ENCODE data around the gene ZNF346.
A peak's percentile ranks its signal among the peaks of the same experiment; 100 is the strongest.
"Not testable (repeated sequence)": the region's sequence is repeated elsewhere in the genome, so short reads cannot be mapped to it uniquely, and the experiment has no call there.

Gene ZNF346, protein sequence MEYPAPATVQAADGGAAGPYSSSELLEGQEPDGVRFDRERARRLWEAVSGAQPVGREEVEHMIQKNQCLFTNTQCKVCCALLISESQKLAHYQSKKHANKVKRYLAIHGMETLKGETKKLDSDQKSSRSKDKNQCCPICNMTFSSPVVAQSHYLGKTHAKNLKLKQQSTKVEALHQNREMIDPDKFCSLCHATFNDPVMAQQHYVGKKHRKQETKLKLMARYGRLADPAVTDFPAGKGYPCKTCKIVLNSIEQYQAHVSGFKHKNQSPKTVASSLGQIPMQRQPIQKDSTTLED

DNA sequence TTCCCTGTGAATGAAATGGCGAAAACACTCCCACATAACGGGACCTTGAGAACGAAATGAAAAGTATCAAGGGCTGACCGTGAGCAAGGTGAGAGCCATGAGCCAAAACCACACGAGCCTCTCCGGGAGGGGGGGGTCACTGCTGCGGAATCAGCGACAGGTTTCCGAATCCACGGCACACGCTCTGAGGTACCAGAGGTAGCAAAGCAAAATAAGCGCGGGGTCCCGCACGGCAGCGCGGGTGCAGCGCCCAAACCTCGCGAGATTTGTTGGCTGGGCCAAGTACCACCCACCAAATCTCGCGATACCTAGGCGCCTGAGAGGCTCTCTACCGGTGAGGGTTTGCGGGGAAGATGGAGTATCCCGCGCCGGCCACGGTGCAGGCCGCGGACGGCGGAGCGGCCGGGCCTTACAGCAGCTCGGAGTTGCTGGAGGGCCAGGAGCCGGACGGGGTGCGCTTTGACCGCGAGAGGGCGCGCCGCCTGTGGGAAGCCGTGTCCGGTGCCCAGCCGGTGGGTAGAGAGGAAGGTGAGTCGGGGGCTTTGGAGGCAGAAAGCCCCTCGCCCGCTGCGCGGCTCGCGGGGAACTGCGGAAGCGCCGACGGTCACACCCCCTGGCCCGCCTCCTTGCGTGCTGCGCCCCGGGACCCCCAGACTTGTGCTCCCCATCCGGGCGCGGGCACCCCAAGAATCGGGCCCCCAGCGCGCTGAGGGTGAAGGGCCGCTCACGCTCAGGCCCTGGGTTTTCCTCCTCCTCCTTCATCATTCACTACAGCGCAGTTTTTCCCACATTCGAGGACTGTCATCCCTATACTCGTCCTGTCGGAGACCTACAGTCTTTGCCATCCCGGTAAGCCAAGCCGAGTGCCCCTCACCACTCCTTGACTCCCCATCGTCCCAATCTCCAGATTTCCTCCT is at the start of gene ZNF346:
ZNF346 (plus strand) TSS at position 311 of the 917 bp plus-strand sequence; CDS start at position 354, 43 bp downstream.
- DNase-seq (ENCODE audit: low read depth): peak; percentile 85

DNA sequence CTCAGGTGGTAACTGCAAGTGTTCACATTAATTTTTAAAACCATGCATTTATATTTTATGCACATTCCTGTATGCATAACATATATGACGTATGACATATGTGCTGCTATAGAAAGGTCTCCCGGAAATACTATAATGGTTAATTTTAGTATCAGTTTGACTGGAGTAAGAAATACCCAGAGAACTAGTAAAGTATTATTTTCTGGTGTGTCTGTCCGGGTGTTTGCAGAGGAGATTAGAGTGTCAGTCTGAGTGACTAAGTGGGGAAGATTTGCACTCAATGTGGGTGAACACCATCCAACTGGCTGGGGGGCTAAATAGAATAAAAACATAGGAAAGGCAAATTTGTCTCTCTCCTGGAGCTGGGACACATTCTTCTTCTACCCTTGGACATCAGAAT is 42.8 kb upstream of the ZNF346 start:
- DNase-seq (ENCODE audit: low read depth): no peak

DNA sequence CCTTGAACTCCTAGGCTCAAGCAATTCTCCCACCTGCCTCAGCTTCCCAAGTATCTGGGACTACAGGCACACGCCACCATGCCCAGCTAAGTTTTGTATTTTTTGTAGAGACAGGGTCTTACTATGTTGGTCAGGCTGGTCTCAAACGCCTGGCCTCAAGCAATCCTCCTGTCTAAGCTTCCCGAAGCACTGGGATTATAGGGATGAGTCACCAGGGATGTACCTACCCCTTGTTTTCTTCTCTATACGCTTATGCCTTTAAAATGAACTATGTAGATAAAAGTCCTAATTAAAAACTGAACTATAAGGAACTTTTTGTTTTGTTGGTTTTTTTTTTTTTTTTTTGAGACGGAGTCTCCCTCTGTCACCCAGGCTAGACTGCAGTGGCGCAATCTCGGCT is 41.7 kb upstream of the ZNF346 start:
- DNase-seq (ENCODE audit: low read depth): no peak

DNA sequence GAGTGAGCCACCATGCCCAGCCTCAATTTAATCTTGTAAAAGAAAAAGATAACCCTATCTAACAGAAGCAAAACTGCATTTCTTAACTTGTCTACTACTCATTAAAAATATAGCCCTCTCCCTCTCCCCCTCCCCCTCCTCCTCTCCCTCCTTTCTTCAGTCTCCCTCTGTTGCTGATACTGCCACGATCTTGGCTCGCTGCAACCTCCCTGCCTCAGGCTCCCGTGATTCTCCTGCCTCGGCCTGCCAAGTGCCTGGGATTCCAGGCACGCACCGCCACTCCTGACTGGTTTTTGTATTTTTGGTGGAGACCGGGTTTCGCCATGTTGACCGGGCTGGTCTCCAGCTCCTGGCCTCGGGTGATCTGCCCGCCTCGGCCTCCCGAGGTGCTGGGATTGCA is 39.4 kb upstream of the ZNF346 start:
- DNase-seq (ENCODE audit: low read depth): not testable (repeated sequence)

DNA sequence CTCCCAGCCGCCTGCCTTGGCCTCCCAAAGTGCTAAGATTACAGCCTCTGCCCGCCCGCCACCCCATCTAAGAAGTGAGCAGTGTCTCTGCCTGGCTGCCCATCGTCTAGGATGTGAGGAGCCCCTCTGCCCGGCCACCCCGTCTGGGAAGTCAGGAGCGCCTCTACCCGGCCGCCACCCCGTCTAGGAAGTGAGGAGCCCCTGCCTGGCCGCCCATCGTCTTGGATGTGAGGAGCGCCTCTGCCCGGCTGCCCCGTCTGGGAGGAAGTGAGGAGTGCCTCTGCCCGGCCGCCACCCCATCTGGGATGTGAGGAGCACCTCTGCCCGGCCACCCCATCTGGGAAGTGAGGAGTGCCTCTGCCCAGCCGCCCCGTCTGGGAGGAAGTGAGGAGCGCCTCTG is 38.9 kb upstream of the ZNF346 start:
- DNase-seq (ENCODE audit: low read depth): not testable (repeated sequence)

DNA sequence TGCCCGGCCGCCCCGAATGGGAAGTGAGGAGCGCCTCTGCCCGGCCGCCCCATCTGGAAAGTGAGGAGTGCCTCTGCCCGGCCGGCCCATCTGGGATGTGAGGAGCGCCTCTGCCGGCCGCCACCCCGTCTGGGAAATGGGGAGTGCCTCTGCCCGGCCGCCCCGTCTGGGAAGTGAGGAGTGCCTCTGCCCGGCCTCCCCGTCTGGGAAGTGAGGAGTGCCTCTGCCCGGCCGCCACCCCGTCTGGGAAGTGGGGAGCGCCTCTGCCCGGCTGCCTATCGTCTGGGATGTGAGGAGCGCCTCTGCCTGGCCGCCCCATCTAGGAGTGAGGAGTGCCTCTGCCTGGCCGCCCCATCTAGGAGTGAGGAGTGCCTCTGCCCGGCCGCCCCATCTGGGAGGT is 38.3 kb upstream of the ZNF346 start:
- not testable (repeated sequence) for DNase-seq (ENCODE audit: low read depth)

DNA sequence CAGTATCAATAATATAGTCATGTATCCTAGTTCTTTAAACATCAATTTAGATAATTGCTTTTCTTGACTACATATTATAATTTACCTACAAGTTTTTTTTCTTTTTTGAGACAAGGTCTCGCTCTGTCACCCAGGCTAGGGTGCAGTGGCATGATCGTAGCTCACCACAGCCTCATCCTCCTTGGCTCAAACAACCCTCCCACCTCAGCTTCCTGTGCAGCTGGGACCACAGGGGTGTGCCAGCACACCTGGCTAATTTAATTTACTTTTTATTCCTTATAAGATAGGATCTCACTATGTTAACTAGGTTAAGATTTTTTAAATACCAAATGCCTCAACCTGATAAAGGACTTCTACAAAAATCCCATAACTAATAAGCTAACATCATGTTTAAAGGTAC is 37.0 kb upstream of the ZNF346 start:
- DNase-seq (ENCODE audit: low read depth): no peak

DNA sequence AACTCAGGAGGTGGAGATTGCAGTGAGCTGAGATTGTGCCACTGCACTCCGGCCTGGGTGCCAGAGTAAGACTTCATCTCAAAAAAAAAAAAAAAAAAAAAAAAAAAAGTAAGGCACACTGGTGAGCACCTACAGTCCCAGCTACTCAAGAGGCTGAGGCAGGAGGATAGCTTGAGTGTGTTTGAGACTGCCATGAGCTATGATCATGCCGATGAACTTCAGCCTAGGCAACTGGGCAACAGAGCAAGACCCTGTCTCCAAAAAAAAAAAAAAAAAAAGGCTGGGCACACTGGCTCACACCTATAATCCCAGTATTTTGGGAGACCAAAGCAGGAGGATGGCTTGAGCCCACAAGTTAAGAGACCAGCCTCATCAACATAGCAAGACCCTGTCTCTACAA is 36.2 kb upstream of the ZNF346 start:
- no peak for DNase-seq (ENCODE audit: low read depth)

DNA sequence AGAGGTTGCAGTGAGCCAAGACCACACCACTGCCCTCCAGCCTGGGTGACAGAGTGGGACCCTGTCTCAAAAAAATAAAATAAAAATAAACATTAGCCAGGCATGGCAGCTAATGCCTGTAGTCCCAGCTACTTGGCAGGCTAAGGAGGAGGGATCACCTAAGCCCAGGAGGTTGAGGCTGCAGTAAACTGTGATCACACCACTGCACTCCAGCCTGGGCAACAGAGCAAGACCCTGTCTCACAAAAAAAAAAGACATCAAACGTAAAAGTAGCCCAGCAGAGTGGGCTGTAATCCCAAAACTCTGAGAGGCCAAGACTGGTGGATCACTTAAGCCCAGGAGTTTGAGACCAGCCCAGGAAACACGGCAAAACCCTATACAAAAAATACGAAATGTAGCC is 34.9 kb upstream of the ZNF346 start:
- no peak for DNase-seq (ENCODE audit: low read depth)

DNA sequence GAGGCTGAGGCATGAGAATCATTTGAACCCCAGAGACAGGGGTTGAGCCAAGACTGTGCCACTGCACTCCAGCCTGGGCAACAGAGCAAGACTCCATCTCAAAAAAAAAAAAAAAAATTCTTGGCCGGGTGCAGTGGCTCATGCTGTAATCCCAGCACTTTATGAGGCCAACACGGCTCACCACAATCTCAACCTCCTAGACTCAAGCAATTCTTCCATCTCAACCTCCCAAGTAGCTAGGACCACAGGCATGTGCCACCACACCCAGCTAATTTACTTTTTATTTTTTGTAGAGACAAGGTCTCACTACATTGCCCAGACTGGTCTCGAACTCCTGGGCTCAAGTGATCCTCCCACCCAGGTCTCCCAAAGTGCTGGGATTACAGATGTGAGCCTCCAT is 29.4 kb upstream of the ZNF346 start:
- not testable (repeated sequence) for DNase-seq (ENCODE audit: low read depth)

DNA sequence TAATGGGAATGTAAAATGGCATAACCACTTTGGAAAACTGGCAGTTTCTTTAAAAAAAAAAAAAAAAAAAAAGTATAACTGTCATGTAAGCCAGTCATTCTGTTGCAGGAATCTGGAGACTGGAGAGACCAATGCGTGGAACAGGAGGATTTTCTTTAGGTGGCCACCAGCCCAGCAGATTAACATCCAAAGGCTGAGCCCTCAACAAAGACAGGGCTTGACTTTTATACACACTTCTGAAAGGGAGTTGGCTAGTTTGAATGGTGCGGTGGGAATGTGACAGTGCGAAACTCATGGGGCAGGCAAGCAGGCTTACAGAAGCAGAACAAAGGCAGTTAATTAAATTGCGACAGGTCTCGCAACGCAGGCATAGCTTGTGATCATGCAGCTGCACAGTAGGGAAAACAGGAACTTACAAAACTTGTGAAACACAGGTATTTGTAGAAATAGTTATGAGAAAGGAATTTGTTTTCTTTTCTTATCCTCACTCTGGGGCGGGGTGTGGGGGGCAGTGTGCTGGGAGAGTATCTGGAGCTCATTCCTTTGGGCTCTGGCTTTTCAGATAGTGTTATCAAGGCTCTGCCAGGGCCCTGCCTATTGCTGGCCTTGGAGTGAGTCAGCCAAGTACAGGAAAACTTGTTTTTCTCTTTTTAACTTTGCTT is 27.9 kb upstream of the ZNF346 start:
- no peak for DNase-seq (ENCODE audit: low read depth)

DNA sequence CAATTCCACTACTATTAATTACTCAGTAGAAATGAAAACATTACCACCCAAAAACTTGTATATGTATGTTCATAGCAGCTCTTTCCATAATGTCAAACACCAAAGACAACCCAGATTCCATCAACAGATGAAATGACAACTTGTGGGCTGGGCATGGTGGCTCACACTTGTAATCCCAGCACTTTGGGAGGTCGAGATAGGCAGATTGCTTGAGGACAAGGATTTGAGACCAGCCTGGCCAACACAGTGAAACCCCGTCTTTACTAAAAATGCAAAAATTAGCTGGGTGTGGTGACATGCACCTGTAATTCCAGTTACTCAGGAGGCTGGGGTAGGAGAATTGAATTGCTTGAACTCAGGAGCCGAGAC is 27.4 kb upstream of the ZNF346 start:
- no peak for DNase-seq (ENCODE audit: low read depth)

DNA sequence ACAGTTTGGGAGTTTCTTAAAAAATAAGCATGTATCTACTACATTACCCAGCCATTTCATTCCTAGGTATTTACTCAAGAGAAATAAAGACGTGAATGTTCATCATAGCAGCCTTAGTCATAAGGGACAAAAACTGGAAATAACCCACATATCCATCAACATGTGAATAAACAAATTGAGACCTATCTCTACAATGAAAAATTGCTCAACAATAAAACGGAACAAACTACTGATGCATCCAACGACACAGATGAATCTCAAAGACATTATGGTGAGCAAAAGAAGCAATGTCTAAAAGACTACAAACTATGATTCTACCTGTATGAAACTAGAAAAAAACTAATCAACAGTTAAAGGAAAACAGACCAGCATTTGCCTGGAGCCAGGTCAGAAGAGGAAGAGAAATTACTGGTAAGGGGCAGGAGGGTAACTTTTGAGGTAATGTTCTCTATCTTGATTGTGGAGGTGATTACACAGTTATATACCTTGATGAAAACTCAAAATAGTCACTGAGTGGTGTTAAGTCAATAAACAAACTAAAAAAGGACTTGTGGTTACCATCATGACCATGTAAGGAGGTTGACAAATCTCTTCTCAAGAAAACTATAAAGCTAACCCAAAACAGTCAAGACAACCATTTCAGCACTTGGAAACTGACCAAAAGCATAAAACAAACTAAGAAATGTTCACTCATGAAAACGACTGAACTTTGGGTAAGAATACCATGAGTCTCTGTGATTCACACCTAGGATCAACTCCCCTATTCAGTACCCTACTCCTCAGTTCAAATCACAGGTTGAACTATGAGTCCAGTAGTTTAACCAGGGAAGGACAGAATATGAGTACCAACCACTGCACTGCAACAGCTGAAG is 26.4 kb upstream of the ZNF346 start:
- no peak for DNase-seq (ENCODE audit: low read depth)

DNA sequence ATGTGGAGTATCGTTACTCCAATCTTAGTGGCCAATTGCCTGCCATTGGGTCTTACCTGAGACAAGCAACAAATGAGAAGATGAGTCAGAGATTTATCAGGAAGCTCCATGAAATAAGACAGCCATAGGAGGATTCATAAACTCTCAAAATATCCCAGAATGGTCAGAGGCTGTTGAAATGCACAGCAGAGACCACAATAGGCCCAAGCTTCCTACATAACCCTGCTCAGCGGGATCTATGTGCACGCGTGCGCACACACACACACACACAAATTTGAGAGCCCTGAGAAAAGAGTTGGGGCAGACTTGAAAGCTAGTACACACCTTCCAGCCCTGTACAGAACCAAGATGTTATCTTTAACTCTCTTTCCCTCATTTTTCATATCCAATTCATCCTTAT is 25.7 kb upstream of the ZNF346 start:
- no peak for DNase-seq (ENCODE audit: low read depth)

DNA sequence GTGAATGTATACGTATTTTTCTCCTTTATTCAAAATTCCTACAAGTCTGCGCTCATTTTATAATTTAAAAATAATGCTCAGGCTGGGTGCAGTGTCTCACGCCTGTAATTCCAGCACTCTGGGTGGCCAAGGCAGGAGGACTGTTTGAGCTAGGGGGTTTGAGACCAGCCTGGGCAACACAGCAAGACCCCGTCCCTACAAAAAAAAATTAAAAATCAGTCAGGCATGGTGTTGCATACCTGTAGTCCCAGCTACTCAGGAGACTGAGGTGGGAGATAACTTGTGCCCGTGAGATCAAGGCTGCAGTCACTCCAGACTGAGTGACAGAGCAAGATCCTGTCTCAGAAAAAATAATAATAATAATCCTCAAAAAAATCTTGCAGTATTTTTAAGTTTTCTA is 23.7 kb upstream of the ZNF346 start:
- DNase-seq (ENCODE audit: low read depth): no peak

DNA sequence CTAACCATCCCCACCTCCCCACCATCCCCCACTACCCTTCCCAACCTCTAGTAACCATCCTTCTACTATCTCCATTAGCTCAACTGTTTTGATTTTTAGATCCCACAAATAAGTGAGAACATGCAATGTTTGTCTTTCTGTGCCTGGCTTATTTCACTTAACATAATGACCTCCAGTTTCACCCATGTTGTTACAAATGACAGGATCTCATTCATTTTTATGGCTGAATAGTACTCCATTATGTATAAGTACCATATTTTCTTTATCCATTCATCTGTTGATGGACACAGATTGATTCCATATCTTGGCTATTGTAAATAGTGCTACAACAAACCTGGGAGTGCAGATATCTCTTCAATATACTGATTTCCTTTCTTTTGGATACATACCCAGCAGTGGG is 23.0 kb upstream of the ZNF346 start:
- DNase-seq (ENCODE audit: low read depth): not testable (repeated sequence)

DNA sequence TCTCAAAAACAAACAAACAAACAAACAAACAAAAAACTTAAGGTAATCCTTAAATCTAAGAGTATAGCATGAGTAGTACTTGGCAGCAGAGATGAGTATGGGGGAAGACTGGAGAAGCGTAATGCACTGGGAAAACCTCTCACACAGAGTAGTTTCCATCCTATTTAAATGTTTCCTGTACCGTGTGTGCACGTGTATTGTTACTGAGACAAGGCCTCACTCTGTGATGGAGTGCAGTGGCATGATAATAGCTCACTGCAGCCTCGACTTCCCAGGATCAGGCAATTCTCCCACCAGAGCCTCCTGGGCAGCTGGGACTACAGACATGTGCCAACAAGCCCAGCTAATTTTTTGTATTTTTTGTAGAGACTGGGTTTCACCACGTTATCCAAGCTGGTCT is 18.8 kb upstream of the ZNF346 start:
- no peak for DNase-seq (ENCODE audit: low read depth)

DNA sequence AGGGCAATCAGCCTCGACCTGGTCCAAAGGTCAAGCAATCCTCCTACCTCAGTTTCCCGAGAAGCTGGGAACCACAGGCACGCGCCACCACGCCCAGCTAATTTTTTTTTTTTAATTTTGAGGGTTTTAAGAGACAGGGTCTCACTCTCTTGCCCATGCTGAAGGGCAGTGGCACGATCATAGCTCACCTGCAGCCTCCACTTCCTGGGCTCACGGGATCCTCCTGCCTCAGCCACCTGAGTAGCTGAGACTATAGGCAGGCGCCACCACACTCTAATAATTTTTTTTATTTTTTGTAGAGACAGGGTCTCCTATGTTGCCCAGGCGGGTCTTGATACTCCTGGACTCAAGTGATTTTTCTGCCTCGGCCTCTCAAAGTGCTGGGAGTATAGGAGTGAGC is 17.5 kb upstream of the ZNF346 start:
- no peak for DNase-seq (ENCODE audit: low read depth)

DNA sequence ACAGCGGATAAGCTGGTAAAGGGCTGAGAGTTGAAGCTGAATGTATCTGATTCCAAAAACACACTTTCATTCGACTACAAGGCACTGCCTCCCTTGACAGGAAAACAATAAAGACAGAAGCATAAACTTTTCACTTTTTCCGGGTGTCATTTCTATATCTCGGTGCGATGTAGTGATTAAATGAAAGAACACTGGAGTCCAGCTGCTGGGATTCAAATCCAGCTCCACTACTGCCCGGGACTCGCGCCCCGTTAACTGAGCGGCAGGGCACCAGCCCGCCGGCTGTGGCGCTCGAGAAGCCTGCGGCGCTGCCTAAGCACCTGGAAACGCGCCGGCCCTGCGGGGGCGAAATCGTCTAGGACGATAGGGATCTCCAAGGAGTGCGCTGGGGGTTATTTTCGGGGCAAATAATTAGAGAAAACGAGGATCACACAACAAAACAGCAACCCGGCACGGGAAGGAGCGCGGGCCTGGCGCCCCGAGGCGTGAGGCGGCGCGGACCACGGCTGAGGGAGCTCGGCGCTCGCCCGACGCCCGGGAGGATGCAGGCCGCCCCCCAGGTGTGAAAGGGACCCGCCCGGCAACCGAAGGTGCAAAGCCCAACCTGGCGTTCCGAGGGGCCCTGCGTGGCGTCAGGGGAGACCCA is 16.8 kb upstream of the ZNF346 start:
- DNase-seq (ENCODE audit: low read depth): peak; percentile 53

DNA sequence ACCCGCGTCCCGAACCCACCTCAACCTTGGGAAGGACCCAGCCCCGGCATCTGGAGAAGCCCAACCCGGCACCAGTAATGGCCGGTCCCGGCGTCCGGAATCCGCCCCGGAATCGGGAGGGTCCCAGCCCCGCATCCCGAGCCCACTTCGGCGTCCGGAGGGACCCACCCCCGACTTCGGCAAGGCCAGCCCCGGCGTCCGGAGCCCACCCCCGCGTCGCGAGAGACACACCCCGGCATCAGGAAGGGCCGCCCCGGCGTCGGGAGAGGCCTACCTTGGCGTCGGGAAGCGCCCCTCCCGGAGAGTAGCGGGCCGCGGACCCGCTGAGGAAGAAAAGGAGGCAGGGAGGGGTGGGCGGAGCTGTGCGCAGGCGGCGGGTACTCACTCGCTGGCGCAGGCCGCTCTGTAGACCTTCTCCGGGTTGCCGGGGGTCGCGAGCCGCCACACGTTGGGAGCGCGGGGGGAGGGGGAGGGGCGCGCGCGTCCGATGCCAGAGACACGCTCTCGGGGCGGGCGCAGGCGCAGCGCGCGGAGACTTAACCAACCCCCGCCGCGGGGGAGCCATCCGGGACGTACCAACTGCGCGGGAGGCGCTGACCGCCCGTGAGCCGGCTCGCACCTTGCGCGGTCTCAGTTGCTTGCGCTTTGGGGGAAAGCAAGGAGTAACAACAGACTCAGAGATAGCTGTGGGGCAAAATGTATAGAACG is 16.1 kb upstream of the ZNF346 start, which contains the start of gene UIMC1:
UIMC1 (minus strand) TSS at position 515 of the 708 bp plus-strand sequence. CDS start 24,164 bp downstream, outside the sequence.
- peak; percentile 89 for DNase-seq (ENCODE audit: low read depth)

DNA sequence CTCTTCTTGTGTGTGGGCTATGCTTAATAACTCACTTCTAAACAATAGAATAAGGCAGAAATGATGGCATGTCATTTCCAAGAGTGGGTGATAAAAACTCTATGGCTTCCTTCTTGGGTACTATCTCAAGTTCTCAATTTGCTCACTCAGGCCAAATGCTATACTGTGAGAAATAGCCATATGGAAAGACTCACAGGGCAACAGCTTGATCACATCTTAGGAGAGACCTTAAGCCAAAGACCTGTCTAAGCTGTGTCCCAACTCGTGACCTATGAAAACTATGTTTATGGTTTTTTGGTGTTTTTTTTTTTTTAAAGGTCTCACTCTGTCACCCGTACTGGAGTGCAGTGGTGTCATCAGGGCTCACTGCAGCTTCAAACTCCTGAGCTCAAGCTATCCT is 13.8 kb upstream of the ZNF346 start:
- DNase-seq (ENCODE audit: low read depth): no peak
